ENCODE data around the gene CROCC2. TPM values are rescaled to one million over a fixed set of nuclear protein-coding genes. Genes with fewer than 3 reads are reported as not detected.

The CROCC2 gene
- total and polyA plus RNA-seq, 11 donors: not detected

- DNase-seq (peak in 1 of 5 donors; percentile 24), ATAC-seq (no peak)
- 78 to 100% (median 92%) methylated on average over 3 of the region's 3 CpGs for WGBS, 4 donors
- peaks cover 0 to 44% (median 26%) of the 10 kb centered on the region in 12 donors for H3K4me1 ChIP-seq
- no peak overlapping the region for H3K4me3 ChIP-seq
- intact Hi-C loops (cut with DNase I): loop anchor here in 7 of 10 donors (2.0 to 10.0 kb wide), 5 partner anchors 71 to 137 kb away; no protein-coding TSS in a partner anchor
- TF ChIP-seq POLR2A (IDR thresholded peaks at IDR 0.05): no peak
- TF ChIP-seq CTCF (IDR thresholded peaks at IDR 0.05): no peak
- H3K9me3 ChIP-seq: peaks cover 0 to 12% (median 0%) of the 10 kb centered on the region in 12 donors
- H3K27ac ChIP-seq: peak overlapping the region in 1 of 12 donors; percentile 31
- H3K36me3 ChIP-seq: no peaks in the 10 kb centered on the region
- H3K27me3 ChIP-seq: peaks cover 0 to 6% (median 0%) of the 10 kb centered on the region in 9 donors
Measured at GRCh38 chr2:240988146-240988545, 82.0 kb downstream of the CROCC2 start.

- no peak overlapping the region for H3K4me3 ChIP-seq
- TF ChIP-seq CTCF (IDR thresholded peaks at IDR 0.05): no peak
- DNase-seq: peak in 2 of 5 donors; percentile 24 to 63
- 81 to 94% (median 93%) methylated on average over 5 to 6 of the region's 6 CpGs for WGBS, 4 donors
- H3K9me3 ChIP-seq: peaks cover 0 to 12% (median 0%) of the 10 kb centered on the region in 12 donors
- no peaks in the 10 kb centered on the region for H3K36me3 ChIP-seq
- peaks cover 0 to 3% (median 0%) of the 10 kb centered on the region in 9 donors for H3K27me3 ChIP-seq
- no peak overlapping the region for H3K27ac ChIP-seq
- intact Hi-C loops (cut with DNase I): loop anchor here in 7 of 10 donors (2.0 to 10.0 kb wide), 5 partner anchors 71 to 138 kb away; no protein-coding TSS in a partner anchor
- no peak for ATAC-seq
- peaks cover 0 to 38% (median 26%) of the 10 kb centered on the region in 12 donors for H3K4me1 ChIP-seq
Measured at GRCh38 chr2:240988571-240989271, 82.6 kb downstream of the CROCC2 start.

GRCh38 chr2:240989451-240990265, 83.5 kb downstream of the CROCC2 start:
- Histone ChIP-seq H3K27me3 (no peaks in the 10 kb centered on the region), H3K4me1 (peaks cover 0 to 37% (median 26%) of the 10 kb centered on the region in 12 donors), H3K36me3 (no peaks in the 10 kb centered on the region), H3K9me3 (peaks cover 0 to 12% (median 0%) of the 10 kb centered on the region in 12 donors), H3K27ac (no peak overlapping the region), H3K4me3 (no peak overlapping the region)
- ATAC-seq: peak in 1 of 4 donors; percentile 15
- DNase-seq: peak in 3 of 5 donors; percentile 18 to 61 (median 47)
- intact Hi-C loops (cut with DNase I): loop anchor here in 9 of 10 donors (2.0 to 10.0 kb wide), 9 partner anchors 72 to 425 kb away; partner anchors contain the start of genes DUSP28 (in 1 of the 9) and RNPEPL1 (in 1 of the 9)
- WGBS, 4 donors: 57 to 72% (median 68%) methylated on average over 10 to 17 of the region's 17 CpGs
- peak; percentile 17 to 60 (median 46) for TF ChIP-seq CTCF (IDR thresholded peaks at IDR 0.05)
- TF ChIP-seq POLR2A (IDR thresholded peaks at IDR 0.05): no peak

DNA sequence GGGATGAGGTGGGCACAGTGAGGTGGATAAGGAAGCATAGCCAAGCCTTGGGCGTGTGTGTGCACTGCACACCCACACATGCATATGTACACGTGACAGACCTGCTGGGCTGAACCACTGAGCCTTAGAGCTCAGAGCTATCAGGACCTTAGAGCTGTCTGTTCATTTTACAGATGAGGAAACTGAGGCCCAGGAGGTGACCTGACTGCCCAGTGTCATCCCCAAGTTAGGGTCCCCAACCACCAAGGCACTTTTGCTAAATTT, 84.1 kb downstream of the CROCC2 start:
- Histone ChIP-seq H3K4me1 (peaks cover 0 to 42% (median 26%) of the 10 kb centered on the region in 12 donors), H3K36me3 (no peaks in the 10 kb centered on the region), H3K27me3 (no peaks in the 10 kb centered on the region), H3K9me3 (peaks cover 0 to 12% (median 0%) of the 10 kb centered on the region in 12 donors), H3K4me3 (no peak overlapping the region), H3K27ac (no peak overlapping the region)
- no peak for DNase-seq
- WGBS, 4 donors: 67 to 88% (median 81%) methylated on average over 2 of the region's 2 CpGs
- no peak for ATAC-seq
- intact Hi-C loops (cut with DNase I): loop anchor here in 5 of 10 donors (2.0 to 10.0 kb wide), 5 partner anchors 75 to 425 kb away; partner anchors contain the start of genes DUSP28 (in 1 of the 5) and RNPEPL1 (in 1 of the 5)
- TF ChIP-seq POLR2A (IDR thresholded peaks at IDR 0.05): no peak
- TF ChIP-seq CTCF (IDR thresholded peaks at IDR 0.05): no peak

Measured in heart left ventricle (tissue), 16 donors.